GM23248 (cell line): ENCODE data around the gene STT3B.

ENCODE experiments used
- EZH2 ChIP-seq: fragments of 200-600 bp; sonication (generic); IDR thresholded peaks from 2 replicates; pipeline ENCODE4 v1.6.1; 2018; ENCODE audit warnings: antibody characterized with exemption, mild to moderate bottlenecking; ENCODE audit not compliant: insufficient read depth, poor library complexity, severe bottlenecking
- EZH2phosphoT487 ChIP-seq: fragments of 200-600 bp; sonication (generic); IDR thresholded peaks from 2 replicates; pipeline ENCODE4 v1.6.1; 2018; ENCODE audit warnings: antibody characterized with exemption, moderate library complexity, mild to moderate bottlenecking, low read depth; ENCODE audit not compliant: insufficient read depth

DNA sequence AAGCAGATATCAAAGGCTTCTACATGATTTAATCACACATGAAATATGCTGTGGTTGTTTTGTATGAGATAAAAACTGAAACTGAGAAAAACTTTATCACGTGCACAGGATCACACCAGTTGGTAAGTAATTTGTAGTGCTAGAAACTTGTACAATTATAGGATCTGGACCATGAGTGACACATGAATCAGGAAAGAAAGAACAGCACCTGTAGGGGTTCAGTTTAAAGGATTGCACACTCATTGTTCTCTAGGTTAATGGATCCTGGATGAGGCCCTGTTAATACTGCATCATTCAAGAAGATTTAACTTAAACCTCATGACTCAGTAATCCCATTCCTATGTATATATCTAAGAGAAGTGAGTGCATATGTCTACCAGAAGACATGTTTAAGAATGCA is 87.9 kb downstream of the STT3B start:
- no peak for TF ChIP-seq EZH2
- no peak for TF ChIP-seq EZH2phosphoT487
